ENCODE data around the gene B3GALT6.

Gene B3GALT6

GRCh38 chr1:1203561-1204424 is 28.2 kb upstream of the B3GALT6 start:
- DNase-seq (ENCODE audit: low spot score): no peak

GRCh38 chr1:1204425-1204920 is 27.6 kb upstream of the B3GALT6 start:
- in situ Hi-C loops (cut with MboI; ENCODE audit: low pct_unique_long_range_greater_than_20kb, low sequenced_read_pairs, unreplicated experiment): no loop called here
- DNase-seq (ENCODE audit: low spot score): no peak
- TF ChIP-seq CTCF (IDR thresholded peaks at IDR 0.05; ENCODE audit: extremely low read depth, insufficient read depth, missing control alignments): no peak

More at GRCh38 chr1:1203561-1204424, 28.2 kb upstream of the B3GALT6 start:
- TF ChIP-seq CTCF (IDR thresholded peaks at IDR 0.05; ENCODE audit: extremely low read depth, insufficient read depth, missing control alignments): no peak
- in situ Hi-C loops (cut with MboI; ENCODE audit: low pct_unique_long_range_greater_than_20kb, low sequenced_read_pairs, unreplicated experiment): no loop called here

GRCh38 chr1:1204998-1205768 is 26.9 kb upstream of the B3GALT6 start:
- TF ChIP-seq CTCF (IDR thresholded peaks at IDR 0.05; ENCODE audit: extremely low read depth, insufficient read depth, missing control alignments): no peak
- DNase-seq (ENCODE audit: low spot score): no peak
- in situ Hi-C loops (cut with MboI; ENCODE audit: low pct_unique_long_range_greater_than_20kb, low sequenced_read_pairs, unreplicated experiment): no loop called here

GRCh38 chr1:1205769-1206375 is 26.2 kb upstream of the B3GALT6 start:
- in situ Hi-C loops (cut with MboI; ENCODE audit: low pct_unique_long_range_greater_than_20kb, low sequenced_read_pairs, unreplicated experiment): no loop called here
- TF ChIP-seq CTCF (IDR thresholded peaks at IDR 0.05; ENCODE audit: extremely low read depth, insufficient read depth, missing control alignments): peak; percentile 1
- no peak for DNase-seq (ENCODE audit: low spot score)

- no peak for TF ChIP-seq CTCF (IDR thresholded peaks at IDR 0.05; ENCODE audit: extremely low read depth, insufficient read depth, missing control alignments)
- peak; percentile 81 for DNase-seq (ENCODE audit: low spot score)
- in situ Hi-C loops (cut with MboI; ENCODE audit: low pct_unique_long_range_greater_than_20kb, low sequenced_read_pairs, unreplicated experiment): no loop called here
These were observed 25.6 kb upstream of the B3GALT6 start, which contains the start of gene TNFRSF18 for GRCh38 chr1:1206376-1206965. TSS of gene TNFRSF18 (minus strand) at chr1:1206592. CDS start at chr1:1206571, 21 bp downstream.

Measured in GM13977 (cell line).